Measurements from ENCODE around the gene TSHR.

TSHR gene

GRCh38 chr14:81120501-81120900 lies 165.1 kb downstream of the TSHR start:
- H3K27ac ChIP-seq, result no peak overlapping the region
- TF ChIP-seq CTCF (IDR thresholded peaks at IDR 0.05) (no peak), ZFX (IDR thresholded peaks at IDR 0.05; ENCODE audit: borderline replicate concordance) (no peak)

- TF ChIP-seq CTCF (IDR thresholded peaks at IDR 0.05) (no peak), ZFX (IDR thresholded peaks at IDR 0.05; ENCODE audit: borderline replicate concordance) (no peak)
- no peak overlapping the region for H3K27ac ChIP-seq
Measured at GRCh38 chr14:81122326-81122725, 166.9 kb downstream of the TSHR start.

- no peak overlapping the region for H3K27ac ChIP-seq
- TF ChIP-seq ZFX (IDR thresholded peaks at IDR 0.05; ENCODE audit: borderline replicate concordance), result no peak
- TF ChIP-seq CTCF (IDR thresholded peaks at IDR 0.05), result no peak
Measured at GRCh38 chr14:81123811-81124210, 168.4 kb downstream of the TSHR start.

GRCh38 chr14:81125536-81125935 lies 170.1 kb downstream of the TSHR start:
- TF ChIP-seq ZFX (IDR thresholded peaks at IDR 0.05; ENCODE audit: borderline replicate concordance) (no peak), CTCF (IDR thresholded peaks at IDR 0.05) (no peak)
- H3K27ac ChIP-seq, result no peak overlapping the region

- no peak overlapping the region for H3K27ac ChIP-seq
- TF ChIP-seq CTCF (IDR thresholded peaks at IDR 0.05), result no peak
Measured at GRCh38 chr14:81127785-81128184, 172.4 kb downstream of the TSHR start.

GRCh38 chr14:81129242-81129641 lies 173.8 kb downstream of the TSHR start:
- TF ChIP-seq CTCF (IDR thresholded peaks at IDR 0.05), result no peak
- no peak for TF ChIP-seq ZFX (IDR thresholded peaks at IDR 0.05; ENCODE audit: borderline replicate concordance)

GRCh38 chr14:81132468-81132867 lies 177.0 kb downstream of the TSHR start:
- no peak overlapping the region for H3K27ac ChIP-seq
- no peak for TF ChIP-seq ZFX (IDR thresholded peaks at IDR 0.05; ENCODE audit: borderline replicate concordance)
- no peak for TF ChIP-seq CTCF (IDR thresholded peaks at IDR 0.05)

More at GRCh38 chr14:81129242-81129641, 173.8 kb downstream of the TSHR start:
- no peak overlapping the region for H3K27ac ChIP-seq
